ENCODE measurements around the gene RAPGEF5. TPM values are rescaled to one million over a fixed set of nuclear protein-coding genes. Genes with fewer than 3 reads are reported as not detected.
A peak's percentile ranks its signal among the peaks of the same experiment; 100 is the strongest.

RAPGEF5 gene
- total and polyA plus RNA-seq, 10 of the 15 experiments (the other 5 are each of a cell fraction or from before 2014, with no cell fraction given): 0.38 to 4.0 (median 1.6) TPM; not detected in 1

DNA sequence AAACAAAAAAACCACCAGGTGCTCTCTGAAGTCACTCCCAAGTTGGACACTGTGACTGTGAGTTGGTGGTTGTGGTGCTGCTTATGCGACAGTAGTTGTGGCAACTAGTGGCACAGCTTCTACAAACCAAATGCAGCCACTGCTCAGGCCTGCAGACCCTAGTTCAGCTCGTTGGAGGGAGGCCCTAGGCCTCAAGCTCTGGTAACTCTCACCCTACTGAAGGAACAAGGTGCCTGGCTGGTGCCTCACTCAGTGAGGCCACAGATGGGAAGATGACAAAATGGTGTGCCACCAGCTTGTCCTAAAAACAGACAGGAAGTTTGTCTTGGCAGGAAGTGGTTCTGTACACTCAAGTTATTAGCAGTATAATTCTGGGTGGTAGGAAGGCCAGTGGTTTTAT, 45.3 kb upstream of the RAPGEF5 start:
- no peaks in the 10 kb centered on the region; the same call in 2 of the 3 replicates for H3K9me3 ChIP-seq (replicated peaks; ENCODE audit: control insufficient read depth, insufficient read depth, low read length)
- H3K9ac ChIP-seq (ENCODE audit: control insufficient read depth, insufficient read depth, low read length): no peak overlapping the region
- peak overlapping the region; percentile 54 for H3K4me2 ChIP-seq (ENCODE audit: control insufficient read depth, insufficient read depth)
- ChIA-PET POLR2A (no interaction called here), SMC1A (ENCODE audit: uncharacterized antibody, unreplicated experiment) (interaction anchor here (1.2 to 3.3 kb wide), 3 partner anchors 12 to 45 kb away, joined by 3 to 19 read pairs (median 3); no protein-coding TSS in a partner anchor), CTCF (interaction anchor here (0.6 to 1.0 kb wide), 2 partner anchors 43 to 645 kb away, joined by 3 read pairs; no protein-coding TSS in a partner anchor), RAD21 (ENCODE audit: unreplicated experiment) (interaction anchor here (1.5 to 2.9 kb wide), 2 partner anchors 12 to 43 kb away, joined by 3 to 13 read pairs; no protein-coding TSS in a partner anchor)
- H4K20me1 ChIP-seq (ENCODE audit: control insufficient read depth, insufficient read depth): no peaks in the 10 kb centered on the region
- 8% methylated on average over 2 of the region's 2 CpGs for WGBS (ENCODE audit: insufficient coverage, insufficient replicate concordance, low lambda C conversion rate, missing lambda C conversion rate)
- DNase-seq (ENCODE audit: low read depth, low spot score) (no peak), FAIRE-seq (peak; percentile 27), ATAC-seq (peak; percentile 62)
- H3K27me3 ChIP-seq (replicated peaks in 1 of 2; ENCODE audit: control insufficient read depth in 2 of 2, insufficient read depth in 2 of 2, low read length in 1 of 2): no peaks in the 10 kb centered on the region; a peak in 1 of 4 replicates
- peak overlapping the region; percentile 69 for H3K27ac ChIP-seq (ENCODE audit: control insufficient read depth, insufficient read depth)
- no TSS peak for BruUV-seq (replicated peaks)
- intact Hi-C loops (cut with micrococcal nuclease; ENCODE audit: unreplicated experiment) (loop anchor here (5.0 kb wide), 1 partner anchor 45 kb away; no protein-coding TSS in a partner anchor), in situ Hi-C loops (cut with MboI) (no loop called here)
- H3K4me1 ChIP-seq (ENCODE audit: control insufficient read depth, insufficient read depth, low read length): peaks cover 17% of the 10 kb centered on the region
- H3K79me2 ChIP-seq (ENCODE audit: control insufficient read depth, insufficient read depth, low read length): no peaks in the 10 kb centered on the region
- H3K4me3 ChIP-seq: no peak overlapping the region
- H2AFZ ChIP-seq (ENCODE audit: control insufficient read depth, low read depth, low read length): peak overlapping the region; percentile 77
- no peaks in the 10 kb centered on the region for H3K36me3 ChIP-seq (ENCODE audit: control insufficient read depth in 2 of 2, insufficient read depth in 2 of 2, low read length in 1 of 2)
- TF ChIP-seq, protein P1, sequence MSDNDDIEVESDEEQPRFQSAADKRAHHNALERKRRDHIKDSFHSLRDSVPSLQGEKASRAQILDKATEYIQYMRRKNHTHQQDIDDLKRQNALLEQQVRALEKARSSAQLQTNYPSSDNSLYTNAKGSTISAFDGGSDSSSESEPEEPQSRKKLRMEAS (IDR thresholded peaks at IDR 0.05; ENCODE audit: low read depth, low read length): no peak
- TF ChIP-seq RUNX3 (IDR thresholded peaks at IDR 0.05; ENCODE audit: low read length): peak; percentile 37; the same call in 1 of the 2 replicates

GRCh38 chr7:22400936-22401553, 44.1 kb upstream of the RAPGEF5 start:
- WGBS (ENCODE audit: insufficient coverage, insufficient replicate concordance, low lambda C conversion rate, missing lambda C conversion rate): 49% methylated on average over 3 of the region's 3 CpGs

More at GRCh38 chr7:22400936-22401553, 44.1 kb upstream of the RAPGEF5 start:
- H3K4me3 ChIP-seq: no peak overlapping the region
- no TSS peak for BruUV-seq (replicated peaks)
- ChIA-PET SMC1A (ENCODE audit: uncharacterized antibody, unreplicated experiment) (interaction anchor here (0.6 to 3.3 kb wide), 5 partner anchors 11 to 361 kb away, joined by 3 to 19 read pairs (median 3); no protein-coding TSS in a partner anchor), CTCF (interaction anchor here (0.7 to 1.2 kb wide), 3 partner anchors 30 to 291 kb away, joined by 3 read pairs; no protein-coding TSS in a partner anchor), POLR2A (no interaction called here), RAD21 (ENCODE audit: unreplicated experiment) (interaction anchor here (1.5 to 2.9 kb wide), 2 partner anchors 11 to 44 kb away, joined by 3 to 13 read pairs; no protein-coding TSS in a partner anchor)
- H3K79me2 ChIP-seq (ENCODE audit: control insufficient read depth, insufficient read depth, low read length): no peaks in the 10 kb centered on the region
- in situ Hi-C loops (cut with MboI) (no loop called here), intact Hi-C loops (cut with micrococcal nuclease; ENCODE audit: unreplicated experiment) (loop anchor here (5.0 kb wide), 1 partner anchor 46 kb away; no protein-coding TSS in a partner anchor)
- no peaks in the 10 kb centered on the region for H3K36me3 ChIP-seq (ENCODE audit: control insufficient read depth in 2 of 2, insufficient read depth in 2 of 2, low read length in 1 of 2)
- no peak for ATAC-seq
- H2AFZ ChIP-seq (ENCODE audit: control insufficient read depth, low read depth, low read length): no peak overlapping the region
- TF ChIP-seq, protein P2, sequence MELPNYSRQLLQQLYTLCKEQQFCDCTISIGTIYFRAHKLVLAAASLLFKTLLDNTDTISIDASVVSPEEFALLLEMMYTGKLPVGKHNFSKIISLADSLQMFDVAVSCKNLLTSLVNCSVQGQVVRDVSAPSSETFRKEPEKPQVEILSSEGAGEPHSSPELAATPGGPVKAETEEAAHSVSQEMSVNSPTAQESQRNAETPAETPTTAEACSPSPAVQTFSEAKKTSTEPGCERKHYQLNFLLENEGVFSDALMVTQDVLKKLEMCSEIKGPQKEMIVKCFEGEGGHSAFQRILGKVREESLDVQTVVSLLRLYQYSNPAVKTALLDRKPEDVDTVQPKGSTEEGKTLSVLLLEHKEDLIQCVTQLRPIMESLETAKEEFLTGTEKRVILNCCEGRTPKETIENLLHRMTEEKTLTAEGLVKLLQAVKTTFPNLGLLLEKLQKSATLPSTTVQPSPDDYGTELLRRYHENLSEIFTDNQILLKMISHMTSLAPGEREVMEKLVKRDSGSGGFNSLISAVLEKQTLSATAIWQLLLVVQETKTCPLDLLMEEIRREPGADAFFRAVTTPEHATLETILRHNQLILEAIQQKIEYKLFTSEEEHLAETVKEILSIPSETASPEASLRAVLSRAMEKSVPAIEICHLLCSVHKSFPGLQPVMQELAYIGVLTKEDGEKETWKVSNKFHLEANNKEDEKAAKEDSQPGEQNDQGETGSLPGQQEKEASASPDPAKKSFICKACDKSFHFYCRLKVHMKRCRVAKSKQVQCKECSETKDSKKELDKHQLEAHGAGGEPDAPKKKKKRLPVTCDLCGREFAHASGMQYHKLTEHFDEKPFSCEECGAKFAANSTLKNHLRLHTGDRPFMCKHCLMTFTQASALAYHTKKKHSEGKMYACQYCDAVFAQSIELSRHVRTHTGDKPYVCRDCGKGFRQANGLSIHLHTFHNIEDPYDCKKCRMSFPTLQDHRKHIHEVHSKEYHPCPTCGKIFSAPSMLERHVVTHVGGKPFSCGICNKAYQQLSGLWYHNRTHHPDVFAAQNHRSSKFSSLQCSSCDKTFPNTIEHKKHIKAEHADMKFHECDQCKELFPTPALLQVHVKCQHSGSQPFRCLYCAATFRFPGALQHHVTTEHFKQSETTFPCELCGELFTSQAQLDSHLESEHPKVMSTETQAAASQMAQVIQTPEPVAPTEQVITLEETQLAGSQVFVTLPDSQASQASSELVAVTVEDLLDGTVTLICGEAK (IDR thresholded peaks at IDR 0.05; ENCODE audit: borderline replicate concordance): peak; percentile 71
- no peak for TF ChIP-seq ESRRA (IDR thresholded peaks at IDR 0.05; ENCODE audit: low read length)
- no peak overlapping the region for H3K4me2 ChIP-seq (ENCODE audit: control insufficient read depth, insufficient read depth)
- no peaks in the 10 kb centered on the region for H3K27me3 ChIP-seq (replicated peaks in 1 of 2; ENCODE audit: control insufficient read depth in 2 of 2, insufficient read depth in 2 of 2, low read length in 1 of 2)
- H3K4me1 ChIP-seq (ENCODE audit: control insufficient read depth, insufficient read depth, low read length): peaks cover 17% of the 10 kb centered on the region
- H4K20me1 ChIP-seq (ENCODE audit: control insufficient read depth, insufficient read depth): no peaks in the 10 kb centered on the region
- no peak overlapping the region for H3K27ac ChIP-seq (ENCODE audit: control insufficient read depth, insufficient read depth)
- FAIRE-seq: no peak
- DNase-seq (ENCODE audit: low read depth, low spot score): no peak
- no peak overlapping the region for H3K9ac ChIP-seq (ENCODE audit: control insufficient read depth, insufficient read depth, low read length)
- H3K9me3 ChIP-seq (replicated peaks; ENCODE audit: control insufficient read depth, insufficient read depth, low read length): no peaks in the 10 kb centered on the region; the same call in 2 of the 3 replicates

Measured in GM12878 (cell line).